WTC11 (cell line): Measurements from ENCODE around the gene TACC2.

Source experiments
- ATF3 ChIP-seq: sonication (generic); formaldehyde crosslinking; conservative IDR thresholded peaks from 2 replicates; pipeline ENCODE4 v1.8.1; 2022; ENCODE audit warnings: mild to moderate bottlenecking, missing genetic modification reagents
- CTCF ChIP-seq: fragments of 200-600 bp; IDR thresholded peaks from 2 replicates; pipeline ENCODE4 v1.8.0; 2022; ENCODE audit warnings: antibody characterized with exemption
- ELF4 ChIP-seq: sonication (generic); formaldehyde crosslinking; IDR thresholded peaks from 2 replicates; pipeline ENCODE4 v1.8.1; 2022; ENCODE audit warnings: low read depth, mild to moderate bottlenecking, moderate library complexity, missing genetic modification reagents
- FOXP4 ChIP-seq: sonication (generic); formaldehyde crosslinking; IDR thresholded peaks from 2 replicates; pipeline ENCODE4 v1.8.0; 2022; ENCODE audit warnings: mild to moderate bottlenecking, missing genetic modification reagents
- IRF2 ChIP-seq: sonication (generic); formaldehyde crosslinking; IDR thresholded peaks from 2 replicates; pipeline ENCODE4 v1.8.0; 2022; ENCODE audit warnings: low read depth, missing genetic modification reagents, borderline replicate concordance
- MAX ChIP-seq: sonication (generic); formaldehyde crosslinking; IDR thresholded peaks from 2 replicates; pipeline ENCODE4 v1.8.0; 2022; ENCODE audit warnings: mild to moderate bottlenecking, missing genetic modification reagents
- MYBL2 ChIP-seq: sonication (generic); formaldehyde crosslinking; IDR thresholded peaks from 2 replicates; pipeline ENCODE4 v1.8.1; 2023; ENCODE audit warnings: mild to moderate bottlenecking, moderate library complexity, missing genetic modification reagents
- SMAD4 ChIP-seq: sonication (generic); formaldehyde crosslinking; IDR thresholded peaks from 2 replicates; pipeline ENCODE4 v1.8.0; 2022; ENCODE audit warnings: mild to moderate bottlenecking, missing genetic modification reagents
- SP1 ChIP-seq: sonication (generic); formaldehyde crosslinking; conservative IDR thresholded peaks from 2 replicates; pipeline ENCODE4 v1.8.1; 2022; ENCODE audit warnings: missing genetic modification reagents

- no peak for TF ChIP-seq MYBL2 (CRISPR knock-in tag)
- no peak for TF ChIP-seq CTCF
- TF ChIP-seq SP1 (CRISPR knock-in tag), result no peak
- no peak for TF ChIP-seq ATF3
- TF ChIP-seq ELF4, result no peak
- no peak for TF ChIP-seq IRF2 (CRISPR knock-in tag)
- no peak for TF ChIP-seq MAX (CRISPR knock-in tag)
- TF ChIP-seq SMAD4, result no peak
- no peak for TF ChIP-seq FOXP4 (CRISPR knock-in tag)
Measured at GRCh38 chr10:122135251-122136025, 146.5 kb downstream of the TACC2 start.
